Suprapubic skin (tissue), 4 donors: ENCODE data around the gene ZNF423. TPM values are rescaled to one million over a fixed set of nuclear protein-coding genes. Genes with fewer than 3 reads are reported as not detected.

ENCODE experiments used
- DNase-seq, 2 donors: peaks; one replicate each; pipeline ENCODE4 v3.0.0-alpha.2; 2019; ENCODE audit warnings: low spot score in 2 of 2
- H3K27ac ChIP-seq: fragments of 200-600 bp; sonication (generic); one replicate; pipeline ENCODE4 v1.5.1; 2019
- H3K27me3 ChIP-seq: fragments of 200-600 bp; sonication (generic); one replicate; pipeline ENCODE4 v1.5.1; 2019
- H3K36me3 ChIP-seq: fragments of 200-600 bp; sonication (generic); one replicate; pipeline ENCODE4 v1.5.1; 2019
- H3K4me1 ChIP-seq: fragments of 200-600 bp; sonication (generic); one replicate; pipeline ENCODE4 v1.5.1; 2019
- H3K4me3 ChIP-seq: fragments of 200-600 bp; sonication (generic); one replicate; pipeline ENCODE4 v1.5.1; 2019; ENCODE audit warnings: mild to moderate bottlenecking
- H3K9me3 ChIP-seq: fragments of 200-600 bp; sonication (generic); one replicate; pipeline ENCODE4 v1.5.1; 2019
- CTCF ChIP-seq, 2 donors: fragments of 200-600 bp in 1 of 2; fragments of 450-650 bp in 1 of 2; sonication (generic) in 1 of 2; IDR thresholded peaks; one replicate each; pipeline ENCODE4 v1.5.1; 2016 to 2019; ENCODE audit warnings: antibody characterized with exemption in 2 of 2, mild to moderate bottlenecking in 1 of 2, moderate library complexity in 1 of 2
- EP300 ChIP-seq: sonication (generic); formaldehyde crosslinking; IDR thresholded peaks from one replicate; pipeline ENCODE4 v1.6.1; 2017; ENCODE audit warnings: antibody characterized with exemption
- POLR2A ChIP-seq, 2 donors: fragments of 450-650 bp; IDR thresholded peaks; one replicate each; pipeline ENCODE4 v1.6.1; 2017; ENCODE audit warnings: antibody characterized with exemption in 2 of 2, mild to moderate bottlenecking in 2 of 2, moderate library complexity in 2 of 2
- POLR2AphosphoS5 ChIP-seq, 3 donors: sonication (generic); formaldehyde crosslinking; IDR thresholded peaks; one replicate each; pipeline ENCODE4 v1.6.1; 2017; ENCODE audit warnings: antibody characterized with exemption in 3 of 3
- WGBS: methylation state at CpG from one replicate; pipeline ENCODE4 v1.1.5; 2018; 5-methylcytosine and 5-hydroxymethylcytosine counted together
- total RNA-seq, 4 donors: library from RNA; depleted of rRNA; stranded (reverse); fragments of >200 nt; gene quantifications; one replicate each; pipeline ENCODE4 v1.1.0, GENCODE V29; 2016

The ZNF423 gene
- total RNA-seq, 4 donors from 2014 or later: 1.3 to 5.3 (median 1.9) TPM

DNA sequence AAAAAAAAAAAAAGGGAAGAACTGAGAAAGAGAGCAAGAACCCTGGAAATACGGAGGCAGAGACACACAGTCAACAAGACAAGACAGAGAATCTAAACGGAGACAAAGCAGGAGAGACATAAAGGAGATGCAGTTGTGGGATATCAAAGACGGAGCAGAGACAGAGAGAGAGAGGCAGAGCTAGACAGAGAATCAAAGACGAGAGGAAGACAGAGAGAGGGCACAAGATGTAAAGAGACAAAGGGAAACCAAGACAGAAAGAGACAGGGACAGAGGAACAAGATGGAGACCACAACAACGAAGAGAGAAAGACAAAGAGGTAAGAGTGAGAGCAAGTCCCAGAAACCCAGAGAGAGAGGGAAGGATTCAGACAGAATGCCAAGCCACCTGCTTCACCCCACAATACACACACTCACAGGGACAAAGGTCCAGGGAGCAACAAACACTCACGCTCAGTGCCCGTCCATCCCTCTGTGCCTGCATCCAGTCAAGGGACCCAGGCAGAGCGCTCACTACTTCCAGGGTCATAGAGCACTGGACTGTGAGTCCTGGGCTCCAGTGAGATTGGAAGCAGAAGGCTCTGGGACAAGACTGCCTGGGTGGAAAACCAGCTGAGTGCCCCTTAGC is 393.4 kb downstream of the ZNF423 start:
- no peak overlapping the region for H3K27ac ChIP-seq
- no peaks in the 10 kb centered on the region for H3K36me3 ChIP-seq
- no peak overlapping the region for H3K4me3 ChIP-seq
- no peaks in the 10 kb centered on the region for H3K9me3 ChIP-seq
- 86% methylated on average over 8 of the region's 8 CpGs for WGBS
- H3K27me3 ChIP-seq: peaks cover 35% of the 10 kb centered on the region
- DNase-seq: peak in 1 of 2 donors; percentile 56
- no peaks in the 10 kb centered on the region for H3K4me1 ChIP-seq
- TF ChIP-seq CTCF (IDR thresholded peaks at IDR 0.05) (no peak), EP300 (no peak), POLR2A (IDR thresholded peaks at IDR 0.05) (no peak), POLR2AphosphoS5 (IDR thresholded peaks at IDR 0.05) (no peak)

DNA sequence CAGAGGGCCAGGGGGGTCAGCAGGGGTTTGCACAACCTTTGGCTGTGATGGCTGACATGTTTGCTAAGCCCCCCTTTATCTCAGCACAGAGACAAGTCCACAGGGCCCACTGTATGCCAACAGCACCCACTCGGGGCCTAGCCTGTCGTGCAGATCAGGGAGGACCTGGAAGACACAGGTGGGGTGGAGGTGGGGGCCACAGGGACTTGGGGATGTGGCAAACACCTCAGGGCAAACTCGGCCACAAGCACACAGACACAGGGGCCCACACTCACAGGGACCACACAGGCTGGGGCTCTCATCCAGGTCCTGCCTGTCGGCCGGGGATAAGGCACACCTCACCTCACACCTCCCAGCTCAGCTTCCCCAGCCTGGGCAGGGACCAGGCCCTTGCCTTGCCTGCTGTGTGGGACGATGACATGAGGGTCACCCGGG is 394.4 kb downstream of the ZNF423 start:
- H3K27ac ChIP-seq: no peak overlapping the region
- H3K4me1 ChIP-seq: no peaks in the 10 kb centered on the region
- H3K4me3 ChIP-seq: no peak overlapping the region
- TF ChIP-seq POLR2A (IDR thresholded peaks at IDR 0.05): no peak
- TF ChIP-seq EP300: no peak
- no peak for TF ChIP-seq CTCF (IDR thresholded peaks at IDR 0.05)
- TF ChIP-seq POLR2AphosphoS5 (IDR thresholded peaks at IDR 0.05): no peak
- H3K36me3 ChIP-seq: no peaks in the 10 kb centered on the region
- WGBS: 90% methylated on average over 2 of the region's 7 CpGs
- H3K9me3 ChIP-seq: no peaks in the 10 kb centered on the region
- DNase-seq: peak; percentile 47 to 65
- H3K27me3 ChIP-seq: peaks cover 35% of the 10 kb centered on the region

DNA sequence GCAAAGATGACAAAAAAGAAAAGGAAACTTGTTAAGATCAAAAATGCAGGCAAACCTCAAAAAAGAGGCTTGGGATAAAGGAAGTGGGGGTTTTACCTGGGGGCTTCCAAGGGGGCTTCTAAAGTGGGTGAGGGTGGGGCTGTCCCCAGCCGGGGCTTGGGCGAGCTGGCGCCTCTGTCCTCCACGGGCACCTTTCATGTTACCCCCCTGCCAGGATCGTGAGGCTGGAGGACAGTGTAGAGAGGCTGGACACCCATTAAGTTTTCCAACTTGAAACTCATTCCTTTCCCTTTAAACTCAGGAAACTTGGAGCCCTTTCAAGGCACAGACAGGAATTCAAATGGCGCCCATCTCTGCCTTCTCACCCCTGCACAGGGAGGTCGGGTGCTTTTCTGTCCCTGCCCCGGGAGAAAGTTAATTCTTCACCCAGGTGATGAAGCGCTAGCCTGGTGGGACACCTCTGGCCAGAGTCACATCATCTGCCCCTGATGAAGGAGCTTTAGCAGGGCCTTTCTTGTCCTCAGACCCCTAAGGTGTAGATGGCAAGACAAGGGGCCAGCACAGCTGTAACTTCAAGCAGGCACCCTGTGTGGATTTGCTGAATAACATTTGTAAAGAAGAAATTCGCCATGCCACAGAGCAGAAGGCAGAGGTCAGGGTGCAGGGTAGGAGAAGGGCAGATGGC is 395.0 kb downstream of the ZNF423 start:
- DNase-seq: peak in 1 of 2 donors; percentile 43
- H3K27ac ChIP-seq: no peak overlapping the region
- 73% methylated on average over 10 of the region's 10 CpGs for WGBS

GRCh38 chr16:49459953-49460735 is 395.8 kb downstream of the ZNF423 start:
- Histone ChIP-seq H3K27me3 (peaks cover 32% of the 10 kb centered on the region), H3K4me3 (no peak overlapping the region), H3K9me3 (no peaks in the 10 kb centered on the region), H3K4me1 (no peaks in the 10 kb centered on the region), H3K27ac (no peak overlapping the region), H3K36me3 (no peaks in the 10 kb centered on the region)
- TF ChIP-seq POLR2AphosphoS5 (IDR thresholded peaks at IDR 0.05) (no peak), CTCF (IDR thresholded peaks at IDR 0.05) (no peak), EP300 (no peak), POLR2A (IDR thresholded peaks at IDR 0.05) (no peak)
- DNase-seq: peak; percentile 28 to 41
- WGBS: 83% methylated on average over 6 of the region's 6 CpGs

More for the DNA sequence above, 395.0 kb downstream of the ZNF423 start:
- peaks cover 35% of the 10 kb centered on the region for H3K27me3 ChIP-seq
- no peak overlapping the region for H3K4me3 ChIP-seq
- H3K36me3 ChIP-seq: no peaks in the 10 kb centered on the region
- TF ChIP-seq POLR2AphosphoS5 (IDR thresholded peaks at IDR 0.05) (no peak), POLR2A (IDR thresholded peaks at IDR 0.05) (no peak), EP300 (no peak), CTCF (IDR thresholded peaks at IDR 0.05) (no peak)
- H3K9me3 ChIP-seq: no peaks in the 10 kb centered on the region
- H3K4me1 ChIP-seq: no peaks in the 10 kb centered on the region
